GM18858 (cell line): ENCODE results near the gene OR52B6.
A peak's percentile ranks its signal among the peaks of the same experiment; 100 is the strongest.
"Not testable (repeated sequence)": the region's sequence is repeated elsewhere in the genome, so short reads cannot be mapped to it uniquely, and the experiment has no call there.

Source experiments
- ATAC-seq: cut with Tn5 transposase; IDR thresholded peaks from one replicate; pipeline ENCODE4 v1.9.1; 2021; ENCODE audit not compliant: unreplicated experiment

OR52B6 gene

GRCh38 chr11:5580577-5580976 is at the start of gene OR52B6:
Gene OR52B6, plus strand, starts transcription at chr11:5580877. Its CDS starts 0 bp downstream, at chr11:5580877.
- ATAC-seq, result no peak

GRCh38 chr11:5531053-5531831 is 49.4 kb upstream of the OR52B6 start:
- no peak for ATAC-seq

GRCh38 chr11:5534046-5534445 is 46.6 kb upstream of the OR52B6 start:
- no peak for ATAC-seq

- no peak for ATAC-seq
Measured at GRCh38 chr11:5536482-5536881, 44.2 kb upstream of the OR52B6 start.

GRCh38 chr11:5541427-5541826 is 39.2 kb upstream of the OR52B6 start:
- ATAC-seq, result no peak

- ATAC-seq, result no peak
Measured at GRCh38 chr11:5546457-5546856, 34.2 kb upstream of the OR52B6 start.

GRCh38 chr11:5547982-5548381 is 32.7 kb upstream of the OR52B6 start:
- ATAC-seq, result no peak

GRCh38 chr11:5548440-5548839 is 32.2 kb upstream of the OR52B6 start, which contains the start of gene OR52H1:
Gene OR52H1, minus strand, starts transcription at chr11:5548540. Its CDS starts 3,035 bp downstream, at chr11:5545505.
- no peak for ATAC-seq

- peak; percentile 63 for ATAC-seq
Measured at GRCh38 chr11:5550440-5551095, 30.1 kb upstream of the OR52B6 start.

GRCh38 chr11:5553343-5553742 is 27.3 kb upstream of the OR52B6 start:
- no peak for ATAC-seq

- no peak for ATAC-seq
Measured at GRCh38 chr11:5556596-5557188, 24.0 kb upstream of the OR52B6 start.

GRCh38 chr11:5557751-5558150 is 22.9 kb upstream of the OR52B6 start:
- no peak for ATAC-seq

GRCh38 chr11:5564259-5565019 is 16.2 kb upstream of the OR52B6 start:
- no peak for ATAC-seq

- no peak for ATAC-seq
Measured at GRCh38 chr11:5574654-5575053, 6.0 kb upstream of the OR52B6 start.

- no peak for ATAC-seq
Measured at GRCh38 chr11:5575152-5575551, 5.5 kb upstream of the OR52B6 start.

GRCh38 chr11:5577101-5577500 is 3.6 kb upstream of the OR52B6 start:
- no peak for ATAC-seq

- no peak for ATAC-seq
Measured at GRCh38 chr11:5581014-5581413, 337 bp downstream of the OR52B6 start.

GRCh38 chr11:5584458-5584857 is 3.8 kb downstream of the OR52B6 start:
- not testable (repeated sequence) for ATAC-seq

GRCh38 chr11:5589906-5590305 is 9.2 kb downstream of the OR52B6 start:
- not testable (repeated sequence) for ATAC-seq

GRCh38 chr11:5591613-5592012 is 10.9 kb downstream of the OR52B6 start:
- ATAC-seq, result no peak

GRCh38 chr11:5592615-5593014 is 11.9 kb downstream of the OR52B6 start:
- ATAC-seq, result no peak
